ENCODE measurements around the gene HFM1.

The HFM1 gene

GRCh38 chr1:91234181-91234580 lies 170.5 kb downstream of the HFM1 start:
- no peak for DNase-seq (ENCODE audit: low spot score)

- no peak for DNase-seq (ENCODE audit: low spot score)
Observed at GRCh38 chr1:91226741-91227140, 177.9 kb downstream of the HFM1 start.

- DNase-seq (ENCODE audit: low spot score): no peak
Observed at GRCh38 chr1:91224878-91225277, 179.8 kb downstream of the HFM1 start.

- DNase-seq (ENCODE audit: low spot score): no peak
Observed at GRCh38 chr1:91221017-91221416, 183.6 kb downstream of the HFM1 start.

- DNase-seq (ENCODE audit: low spot score): no peak
Observed at GRCh38 chr1:91217911-91218310, 186.7 kb downstream of the HFM1 start.

Measured in D341Med (cell line).